Panc1 (cell line): ENCODE data around the gene IRF9. TPM values are rescaled to one million over a fixed set of nuclear protein-coding genes. Genes with fewer than 3 reads are reported as not detected.

Source experiments
- ATAC-seq: fragments of 200-7000 bp; cut with Tn5 transposase; 2 replicates; pipeline ENCODE4 v1.9.1; 2020; ENCODE audit warnings: mild to moderate bottlenecking, moderate library complexity
- BruUV-seq: library from RNA; stranded (reverse); fragments of 400-500 nt; replicated peaks from 2 replicates; lab custom pipeline; 2021; lab: Mats Ljungman, UMichigan
- CTCF ChIA-PET: fragments of 300-600 bp; sonication (Branson Sonifier 250); formaldehyde crosslinking; loops from one replicate; lab custom pipeline; 2022; ENCODE audit warnings: antibody characterized with exemption; lab: Charles Lee
- POLR2A ChIA-PET: fragments of 300-600 bp; sonication (Branson Sonifier 250); formaldehyde crosslinking; loops from one replicate; lab custom pipeline; 2022; ENCODE audit warnings: antibody characterized with exemption; lab: Charles Lee
- DNase-seq: peaks from one replicate; pipeline ENCODE4 v3.0.0-alpha.2; 2010; ENCODE audit warnings: low read depth, low spot score
- H3K27ac ChIP-seq: 2 replicates; pipeline ENCODE4 v1.5.1; 2011; ENCODE audit warnings: mild to moderate bottlenecking, low read length, inconsistent platforms
- H3K27me3 ChIP-seq: fragments of 200-500 bp; sonication (Bioruptor generic); 2 replicates; pipeline ENCODE4 v1.6.0; 2014; ENCODE audit warnings: low read length, inconsistent platforms; ENCODE audit not compliant: control insufficient read depth, insufficient read depth
- H3K36me3 ChIP-seq: fragments of 200-500 bp; sonication (Bioruptor generic); 2 replicates; pipeline ENCODE4 v1.5.1; 2014; ENCODE audit warnings: inconsistent platforms, mild to moderate bottlenecking, low read length, moderate library complexity; ENCODE audit not compliant: control insufficient read depth, insufficient read depth
- H3K4me1 ChIP-seq: 2 replicates; pipeline ENCODE4 v1.5.1; 2011; ENCODE audit warnings: inconsistent platforms, mild to moderate bottlenecking, low read length, moderate library complexity; ENCODE audit not compliant: control insufficient read depth, insufficient read depth
- H3K4me3 ChIP-seq, 2 experiments: 2 replicates each; pipeline ENCODE4 v1.5.1; 2011 to 2012; ENCODE audit warnings: low read depth in 2 of 2, low read length in 2 of 2, mild to moderate bottlenecking in 2 of 2, inconsistent platforms in 1 of 2, moderate library complexity in 1 of 2
- H3K9me3 ChIP-seq: fragments of 200-500 bp; sonication (Bioruptor generic); 2 replicates; pipeline ENCODE4 v1.5.1; 2014; ENCODE audit warnings: low read depth, mild to moderate bottlenecking, inconsistent platforms, low read length, moderate library complexity; ENCODE audit not compliant: control insufficient read depth, insufficient read depth
- POLR2AphosphoS5 ChIP-seq: IDR thresholded peaks from 2 replicates; pipeline ENCODE4 v1.6.1; 2012; ENCODE audit warnings: mild to moderate bottlenecking, low read depth, low read length, moderate library complexity
- SIN3A ChIP-seq: IDR thresholded peaks from 2 replicates; pipeline ENCODE4 v1.6.1; 2012; ENCODE audit warnings: low read depth, mild to moderate bottlenecking, low read length, moderate library complexity, borderline replicate concordance; ENCODE audit not compliant: insufficient read depth
- TCF7L2 ChIP-seq: IDR thresholded peaks from 2 replicates; pipeline ENCODE4 v1.6.1; 2011; ENCODE audit warnings: mild to moderate bottlenecking, low read depth, low read length, inconsistent platforms
- in situ Hi-C: cut with HindIII; loops from 2 replicates; pipeline ENCODE4 v1.10.0; 2016; ENCODE audit warnings: low sequenced_read_pairs, low pct_unique_long_range_greater_than_20kb
- intact Hi-C: fragments of 100-400 bp; cut with micrococcal nuclease; formaldehyde crosslinking; loops from one replicate; pipeline ENCODE4 v1.10.0; 2022; ENCODE audit not compliant: unreplicated experiment
- total RNA-seq: library from RNA; stranded (reverse); gene quantifications from one replicate; pipeline ENCODE4 v1.2.1, GENCODE V29; 2021; ENCODE audit not compliant: unreplicated experiment
- TF ChIP-seq, protein P1 (sequence below), 2 experiments: IDR thresholded peaks; 2 replicates each; pipeline ENCODE4 v1.6.1; 2011 to 2012; ENCODE audit warnings: low read depth in 2 of 2, control low read depth in 1 of 2, low read length in 1 of 2, mild to moderate bottlenecking in 1 of 2, moderate library complexity in 1 of 2; ENCODE audit not compliant: insufficient read depth in 1 of 2
- TF ChIP-seq, protein P2 (sequence below): fragments of 450-650 bp; IDR thresholded peaks from 2 replicates; pipeline ENCODE4 v1.5.1; 2017; ENCODE audit warnings: mild to moderate bottlenecking

The IRF9 gene
- total RNA-seq, 1 experiment from 2014 or later, result 24.5 TPM

DNA sequence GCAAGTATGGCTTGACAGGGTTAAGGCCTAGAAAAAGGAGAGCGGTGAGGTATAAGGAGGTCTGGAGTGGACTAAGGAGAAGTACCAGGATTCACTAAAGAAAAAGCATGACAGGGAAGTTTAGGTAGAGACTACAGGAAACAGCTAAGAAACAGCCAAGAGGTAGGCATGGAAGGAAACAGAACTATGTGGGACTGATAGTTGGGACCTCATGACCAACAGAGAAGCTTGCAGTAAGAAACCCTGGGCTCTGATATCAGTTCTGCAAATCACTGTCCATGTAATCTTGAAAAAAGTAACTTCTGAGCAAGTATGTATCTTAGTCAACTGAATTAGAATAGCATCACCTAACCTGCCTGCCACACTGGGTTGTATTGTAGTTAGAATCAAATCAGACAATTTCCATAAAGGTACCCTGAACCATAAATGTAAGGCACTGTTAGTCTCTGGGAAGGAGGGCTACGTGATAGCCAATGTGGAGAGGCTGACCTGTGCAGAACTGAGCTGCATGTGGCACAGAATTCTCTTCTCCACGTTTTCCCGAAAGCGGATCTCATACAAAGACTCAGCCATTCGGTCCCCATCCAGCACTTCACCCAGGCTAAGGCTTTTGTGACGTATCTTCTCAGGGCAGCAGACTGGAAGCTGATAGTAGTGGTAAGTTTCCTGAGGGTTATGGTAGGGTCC is 33.3 kb downstream of the IRF9 start:
- DNase-seq, result no peak
- ChIA-PET CTCF (no interaction called here), POLR2A (interaction anchor here (0.6 kb wide), 1 partner anchor 59 kb away, joined by 24 read pairs; no protein-coding TSS in a partner anchor)
- TSS peak; percentile 65 for BruUV-seq
- H3K27ac ChIP-seq, result peak overlapping the region; percentile 92
- H3K4me1 ChIP-seq, result peaks cover 4% of the 10 kb centered on the region
- in situ Hi-C loops (no loop called here), intact Hi-C loops (no loop called here)
- no peaks in the 10 kb centered on the region for H3K9me3 ChIP-seq
- H3K36me3 ChIP-seq, result peaks cover 4% of the 10 kb centered on the region
- no peak for ATAC-seq
- H3K4me3 ChIP-seq, result peak overlapping the region; percentile 68 to 73
- TF ChIP-seq TCF7L2 (no peak), SIN3A (no peak), POLR2AphosphoS5 (no peak)
- TF ChIP-seq, protein P1, sequence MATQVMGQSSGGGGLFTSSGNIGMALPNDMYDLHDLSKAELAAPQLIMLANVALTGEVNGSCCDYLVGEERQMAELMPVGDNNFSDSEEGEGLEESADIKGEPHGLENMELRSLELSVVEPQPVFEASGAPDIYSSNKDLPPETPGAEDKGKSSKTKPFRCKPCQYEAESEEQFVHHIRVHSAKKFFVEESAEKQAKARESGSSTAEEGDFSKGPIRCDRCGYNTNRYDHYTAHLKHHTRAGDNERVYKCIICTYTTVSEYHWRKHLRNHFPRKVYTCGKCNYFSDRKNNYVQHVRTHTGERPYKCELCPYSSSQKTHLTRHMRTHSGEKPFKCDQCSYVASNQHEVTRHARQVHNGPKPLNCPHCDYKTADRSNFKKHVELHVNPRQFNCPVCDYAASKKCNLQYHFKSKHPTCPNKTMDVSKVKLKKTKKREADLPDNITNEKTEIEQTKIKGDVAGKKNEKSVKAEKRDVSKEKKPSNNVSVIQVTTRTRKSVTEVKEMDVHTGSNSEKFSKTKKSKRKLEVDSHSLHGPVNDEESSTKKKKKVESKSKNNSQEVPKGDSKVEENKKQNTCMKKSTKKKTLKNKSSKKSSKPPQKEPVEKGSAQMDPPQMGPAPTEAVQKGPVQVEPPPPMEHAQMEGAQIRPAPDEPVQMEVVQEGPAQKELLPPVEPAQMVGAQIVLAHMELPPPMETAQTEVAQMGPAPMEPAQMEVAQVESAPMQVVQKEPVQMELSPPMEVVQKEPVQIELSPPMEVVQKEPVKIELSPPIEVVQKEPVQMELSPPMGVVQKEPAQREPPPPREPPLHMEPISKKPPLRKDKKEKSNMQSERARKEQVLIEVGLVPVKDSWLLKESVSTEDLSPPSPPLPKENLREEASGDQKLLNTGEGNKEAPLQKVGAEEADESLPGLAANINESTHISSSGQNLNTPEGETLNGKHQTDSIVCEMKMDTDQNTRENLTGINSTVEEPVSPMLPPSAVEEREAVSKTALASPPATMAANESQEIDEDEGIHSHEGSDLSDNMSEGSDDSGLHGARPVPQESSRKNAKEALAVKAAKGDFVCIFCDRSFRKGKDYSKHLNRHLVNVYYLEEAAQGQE (IDR thresholded peaks at IDR 0.05; ENCODE audit: insufficient read depth in 1 of 2, low read depth in 2 of 2, low read length in 1 of 2), result no peak
- TF ChIP-seq, protein P2, sequence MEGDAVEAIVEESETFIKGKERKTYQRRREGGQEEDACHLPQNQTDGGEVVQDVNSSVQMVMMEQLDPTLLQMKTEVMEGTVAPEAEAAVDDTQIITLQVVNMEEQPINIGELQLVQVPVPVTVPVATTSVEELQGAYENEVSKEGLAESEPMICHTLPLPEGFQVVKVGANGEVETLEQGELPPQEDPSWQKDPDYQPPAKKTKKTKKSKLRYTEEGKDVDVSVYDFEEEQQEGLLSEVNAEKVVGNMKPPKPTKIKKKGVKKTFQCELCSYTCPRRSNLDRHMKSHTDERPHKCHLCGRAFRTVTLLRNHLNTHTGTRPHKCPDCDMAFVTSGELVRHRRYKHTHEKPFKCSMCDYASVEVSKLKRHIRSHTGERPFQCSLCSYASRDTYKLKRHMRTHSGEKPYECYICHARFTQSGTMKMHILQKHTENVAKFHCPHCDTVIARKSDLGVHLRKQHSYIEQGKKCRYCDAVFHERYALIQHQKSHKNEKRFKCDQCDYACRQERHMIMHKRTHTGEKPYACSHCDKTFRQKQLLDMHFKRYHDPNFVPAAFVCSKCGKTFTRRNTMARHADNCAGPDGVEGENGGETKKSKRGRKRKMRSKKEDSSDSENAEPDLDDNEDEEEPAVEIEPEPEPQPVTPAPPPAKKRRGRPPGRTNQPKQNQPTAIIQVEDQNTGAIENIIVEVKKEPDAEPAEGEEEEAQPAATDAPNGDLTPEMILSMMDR, result no peak
- no peaks in the 10 kb centered on the region for H3K27me3 ChIP-seq

DNA sequence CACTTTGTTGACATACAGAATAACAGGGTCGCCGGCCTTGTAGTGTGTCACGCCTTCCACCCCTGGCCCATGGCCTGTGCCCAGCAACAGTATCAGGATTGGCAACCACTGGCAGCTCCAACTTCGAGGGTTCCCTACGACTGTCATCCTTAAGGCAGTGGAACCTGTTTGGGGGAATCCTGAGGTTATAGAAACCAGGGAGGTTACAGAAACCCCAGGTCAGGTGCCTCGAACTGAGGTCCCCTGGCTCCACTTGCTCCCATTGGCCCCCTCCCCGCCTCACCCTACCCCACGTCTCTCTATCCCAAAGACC is 33.8 kb downstream of the IRF9 start:
- DNase-seq, result no peak
- TF ChIP-seq, protein P1 (IDR thresholded peaks at IDR 0.05; ENCODE audit: insufficient read depth in 1 of 2, low read depth in 2 of 2, low read length in 1 of 2), result no peak
- TF ChIP-seq, protein P2, result no peak
- TF ChIP-seq SIN3A, result no peak
- TF ChIP-seq POLR2AphosphoS5, result no peak
- BruUV-seq, result no TSS peak
- Histone ChIP-seq H3K9me3 (no peaks in the 10 kb centered on the region), H3K4me3 (peak overlapping the region; percentile 68 to 73), H3K27me3 (no peaks in the 10 kb centered on the region), H3K4me1 (peaks cover 2% of the 10 kb centered on the region), H3K27ac (peak overlapping the region; percentile 92), H3K36me3 (peaks cover 4% of the 10 kb centered on the region)
- in situ Hi-C loops (no loop called here), intact Hi-C loops (no loop called here)
- no peak for ATAC-seq
- POLR2A ChIA-PET, result interaction anchor here (0.6 kb wide), 1 partner anchor 59 kb away, joined by 24 read pairs; no protein-coding TSS in a partner anchor
- CTCF ChIA-PET, result no interaction called here
